Endothelial cell of umbilical vein (primary cell): Measurements from ENCODE around the gene DNAJC30. TPM values are rescaled to one million over a fixed set of nuclear protein-coding genes. Genes with fewer than 3 reads are reported as not detected.

Source experiments
- BruUV-seq: library from RNA; stranded (reverse); fragments of 400-500 nt; replicated peaks from 2 replicates; lab custom pipeline; 2021; lab: Mats Ljungman, UMichigan
- CTCF ChIA-PET: fragments of 300-600, 350-600 bp; sonication (Branson Sonifier 250); formaldehyde crosslinking; loops from one replicate; lab custom pipeline; 2021; ENCODE audit warnings: antibody characterized with exemption, inconsistent platforms; lab: Charles Lee
- POLR2A ChIA-PET: fragments of 300-600, 350-600 bp; sonication (Branson Sonifier 250); formaldehyde crosslinking; loops from one replicate; lab custom pipeline; 2021; ENCODE audit warnings: antibody characterized with exemption, inconsistent platforms; lab: Charles Lee
- DNase-seq: peaks from one replicate; pipeline ENCODE4 v3.0.0-alpha.2; 2011; ENCODE audit warnings: low read depth, low spot score
- FAIRE-seq: peaks from 2 replicates; lab custom pipeline; 2011; peaks lifted over from hg19 to GRCh38; lab: Jason Lieb, UNC
- H2AFZ ChIP-seq: 2 replicates; pipeline ENCODE4 v1.6.0; 2012; ENCODE audit warnings: low read depth, low read length, control low read depth, inconsistent platforms
- H3K27ac ChIP-seq: 2 replicates; pipeline ENCODE4 v1.5.1; 2011; ENCODE audit warnings: low read depth, mild to moderate bottlenecking, control low read depth, low read length, moderate library complexity; ENCODE audit not compliant: insufficient read depth
- H3K27me3 ChIP-seq, 2 experiments: 2 replicates each; pipeline versions ENCODE4 v1.6.0 to v1.6.1; 2011; ENCODE audit warnings: low read length in 2 of 2, mixed read lengths in 1 of 2; ENCODE audit not compliant: control insufficient read depth in 2 of 2, insufficient read depth in 2 of 2
- H3K36me3 ChIP-seq, 2 experiments: 2 replicates in 1 of 2; 3 replicates in 1 of 2; pipeline ENCODE4 v1.5.1; 2011; ENCODE audit warnings: low read length in 2 of 2, mild to moderate bottlenecking in 1 of 2, moderate library complexity in 1 of 2; ENCODE audit not compliant: control insufficient read depth in 2 of 2, insufficient read depth in 2 of 2; ENCODE audit errors: extremely low read depth in 1 of 2
- H3K4me1 ChIP-seq: 3 replicates; pipeline ENCODE4 v1.5.1; 2011; ENCODE audit warnings: mild to moderate bottlenecking, low read length; ENCODE audit not compliant: control insufficient read depth, insufficient read depth; ENCODE audit errors: extremely low read depth
- H3K4me2 ChIP-seq: 2 replicates; pipeline ENCODE4 v1.6.1; 2011; ENCODE audit warnings: low read length, control low read depth, mixed read lengths; ENCODE audit not compliant: insufficient read depth
- H3K4me3 ChIP-seq, 3 experiments: fragments of 200-600 bp in 1 of 3; sonication (generic), shearing (Covaris generic) in 1 of 3; replicated peaks in 1 of 3; 2 replicates each; pipeline ENCODE4 v1.5.1; 2011 to 2016; ENCODE audit warnings: control low read depth in 3 of 3, low read length in 3 of 3, mild to moderate bottlenecking in 2 of 3, inconsistent platforms in 1 of 3, low read depth in 1 of 3, moderate library complexity in 1 of 3; ENCODE audit not compliant: insufficient read depth in 1 of 3
- H3K79me2 ChIP-seq: 2 replicates; pipeline ENCODE4 v1.6.0; 2012; ENCODE audit warnings: low read length, inconsistent platforms; ENCODE audit not compliant: control insufficient read depth, insufficient read depth
- H3K9ac ChIP-seq: replicated peaks from 2 replicates; pipeline ENCODE3; 2011; ENCODE audit warnings: low read length, control low read depth; ENCODE audit not compliant: insufficient read depth; ENCODE audit errors: extremely low read depth
- H3K9me1 ChIP-seq: replicated peaks from 3 replicates; pipeline ENCODE4 v1.6.0; 2011; ENCODE audit warnings: mild to moderate bottlenecking, low read length; ENCODE audit not compliant: control insufficient read depth, insufficient read depth; ENCODE audit errors: extremely low read depth
- H3K9me3 ChIP-seq: replicated peaks from 2 replicates; pipeline ENCODE4 v1.5.1; 2012; ENCODE audit warnings: low read length, inconsistent platforms; ENCODE audit not compliant: control insufficient read depth, insufficient read depth
- H4K20me1 ChIP-seq: replicated peaks from 2 replicates; pipeline ENCODE3; 2011; ENCODE audit warnings: mild to moderate bottlenecking, low read length; ENCODE audit not compliant: control insufficient read depth, insufficient read depth; ENCODE audit errors: extremely low read depth
- EZH2 ChIP-seq: IDR thresholded peaks from 2 replicates; pipeline ENCODE4 v1.6.1; 2012; ENCODE audit warnings: borderline replicate concordance, low read depth, mild to moderate bottlenecking, moderate library complexity, low read length, inconsistent platforms; ENCODE audit not compliant: severe bottlenecking
- FOS ChIP-seq: IDR thresholded peaks from 2 replicates; pipeline ENCODE4 v1.6.1; 2011; ENCODE audit warnings: mild to moderate bottlenecking, low read length, moderate library complexity, borderline replicate concordance; ENCODE audit not compliant: insufficient read depth
- GATA2 ChIP-seq: IDR thresholded peaks from 2 replicates; pipeline ENCODE4 v1.7.0; 2011; ENCODE audit warnings: low read depth, mild to moderate bottlenecking, moderate library complexity, mixed read lengths, low read length; ENCODE audit not compliant: insufficient read length, insufficient read depth
- JUN ChIP-seq: IDR thresholded peaks from 2 replicates; pipeline ENCODE4 v1.6.1; 2011; ENCODE audit warnings: borderline replicate concordance, low read depth; ENCODE audit not compliant: insufficient read length, insufficient read depth
- MYC ChIP-seq: IDR thresholded peaks from one replicate; pipeline ENCODE4 v1.6.1; 2011; ENCODE audit warnings: mild to moderate bottlenecking, low read depth, low read length
- POLR2A ChIP-seq: IDR thresholded peaks from 2 replicates; pipeline ENCODE4 v1.6.1; 2012; ENCODE audit warnings: low read depth, mild to moderate bottlenecking, control low read depth, low read length
- POLR2AphosphoS5 ChIP-seq: IDR thresholded peaks from 2 replicates; pipeline ENCODE4 v1.6.1; 2012; ENCODE audit warnings: low read depth, mild to moderate bottlenecking, control low read depth, low read length, moderate library complexity; ENCODE audit not compliant: insufficient read depth
- dilution Hi-C: fragments of 300-500 bp; cut with MboI; formaldehyde crosslinking; loops from one replicate; pipeline ENCODE4 v1.15.0; 2019; ENCODE audit warnings: low sequenced_read_pairs; ENCODE audit not compliant: extremely low pct_ligation_motif_present
- intact Hi-C: fragments of 100-400 bp; cut with micrococcal nuclease; formaldehyde crosslinking; loops from one replicate; pipeline ENCODE4 v1.10.0; 2022
- polyA plus RNA-seq, 4 experiments: library from polyadenylated mRNA; depleted of rRNA in 3 of 4; stranded (reverse) in 3 of 4; unstranded in 1 of 4; fragments of >200 nt; gene quantifications; 2 replicates each; pipeline versions ENCODE4 v1.2.1 to v1.2.3, GENCODE V29; 2011 to 2012; ENCODE audit warnings: missing spikeins in 1 of 4
- total RNA-seq: library from RNA; stranded (reverse); gene quantifications from 2 replicates; pipeline ENCODE4 v1.2.3, GENCODE V29; 2021
- TF ChIP-seq, protein P1 (sequence below): IDR thresholded peaks from 2 replicates; pipeline ENCODE4 v1.6.1; 2011; ENCODE audit not compliant: insufficient read depth, insufficient read length
- TF ChIP-seq, protein P2 (sequence below), 2 donors: IDR thresholded peaks; 1 replicate in 1 of 2; 2 replicates in 1 of 2; pipeline ENCODE4 v1.5.1; 2011; ENCODE audit warnings: low read length in 2 of 2, mild to moderate bottlenecking in 2 of 2, moderate library complexity in 2 of 2, control low read depth in 1 of 2, inconsistent platforms in 1 of 2, low read depth in 1 of 2; ENCODE audit not compliant: insufficient read depth in 1 of 2; ENCODE audit errors: extremely low read depth in 1 of 2

Gene DNAJC30
- total and polyA plus RNA-seq, 2 donors (not counting 3 experiments of a cell fraction or from before 2014, with no cell fraction given) = 10.6 to 11.9 TPM

DNA sequence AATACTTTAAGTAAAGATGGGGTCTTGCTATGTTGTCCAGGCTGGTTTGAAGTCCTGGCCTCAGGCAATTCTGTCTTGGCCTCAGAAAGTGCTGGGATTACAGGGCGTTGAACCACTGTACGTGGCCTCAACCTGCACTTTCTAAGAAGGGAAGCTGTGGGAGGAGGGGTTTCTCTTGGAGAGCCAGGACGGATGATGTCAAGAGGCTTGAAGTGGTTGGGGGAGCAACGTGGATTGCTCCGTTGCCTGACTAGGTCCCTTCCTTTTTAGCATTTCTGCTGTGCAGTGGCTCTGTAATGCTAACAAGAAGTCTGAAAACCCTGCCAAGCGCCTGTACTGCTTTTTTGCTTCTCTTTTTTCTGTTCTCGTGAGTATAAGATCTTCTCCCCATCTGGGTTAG, 7.4 kb upstream of the DNAJC30 start:
- peaks cover 6 to 43% of the 10 kb centered on the region in 2 experiments for H3K36me3 ChIP-seq
- CTCF ChIA-PET = interaction anchor here (2.8 kb wide), 1 partner anchor 11 kb away, joined by 15 read pairs; no protein-coding TSS in a partner anchor
- dilution Hi-C loops (no loop called here), intact Hi-C loops (no loop called here)
- no peaks in the 10 kb centered on the region for H3K4me1 ChIP-seq
- no peaks in the 10 kb centered on the region for H3K27me3 ChIP-seq
- H2AFZ ChIP-seq = no peak overlapping the region
- FAIRE-seq (no peak), DNase-seq (no peak)
- H3K9me3 ChIP-seq = no peaks in the 10 kb centered on the region
- H3K79me2 ChIP-seq = peaks cover 13% of the 10 kb centered on the region
- no peak overlapping the region for H3K4me2 ChIP-seq
- H3K4me3 ChIP-seq = no peak overlapping the region
- POLR2A ChIA-PET = interaction anchor here (0.6 kb wide), 1 partner anchor 96 kb away, joined by 5 read pairs; no protein-coding TSS in a partner anchor
- BruUV-seq = no TSS peak
- H3K9ac ChIP-seq = no peak overlapping the region
- H3K9me1 ChIP-seq = no peaks in the 10 kb centered on the region
- TF ChIP-seq EZH2 (no peak), POLR2A (no peak), POLR2AphosphoS5 (no peak), MYC (no peak), GATA2 (no peak), FOS (no peak), JUN (no peak)
- TF ChIP-seq, protein P1, sequence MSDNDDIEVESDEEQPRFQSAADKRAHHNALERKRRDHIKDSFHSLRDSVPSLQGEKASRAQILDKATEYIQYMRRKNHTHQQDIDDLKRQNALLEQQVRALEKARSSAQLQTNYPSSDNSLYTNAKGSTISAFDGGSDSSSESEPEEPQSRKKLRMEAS = no peak
- TF ChIP-seq, protein P2, sequence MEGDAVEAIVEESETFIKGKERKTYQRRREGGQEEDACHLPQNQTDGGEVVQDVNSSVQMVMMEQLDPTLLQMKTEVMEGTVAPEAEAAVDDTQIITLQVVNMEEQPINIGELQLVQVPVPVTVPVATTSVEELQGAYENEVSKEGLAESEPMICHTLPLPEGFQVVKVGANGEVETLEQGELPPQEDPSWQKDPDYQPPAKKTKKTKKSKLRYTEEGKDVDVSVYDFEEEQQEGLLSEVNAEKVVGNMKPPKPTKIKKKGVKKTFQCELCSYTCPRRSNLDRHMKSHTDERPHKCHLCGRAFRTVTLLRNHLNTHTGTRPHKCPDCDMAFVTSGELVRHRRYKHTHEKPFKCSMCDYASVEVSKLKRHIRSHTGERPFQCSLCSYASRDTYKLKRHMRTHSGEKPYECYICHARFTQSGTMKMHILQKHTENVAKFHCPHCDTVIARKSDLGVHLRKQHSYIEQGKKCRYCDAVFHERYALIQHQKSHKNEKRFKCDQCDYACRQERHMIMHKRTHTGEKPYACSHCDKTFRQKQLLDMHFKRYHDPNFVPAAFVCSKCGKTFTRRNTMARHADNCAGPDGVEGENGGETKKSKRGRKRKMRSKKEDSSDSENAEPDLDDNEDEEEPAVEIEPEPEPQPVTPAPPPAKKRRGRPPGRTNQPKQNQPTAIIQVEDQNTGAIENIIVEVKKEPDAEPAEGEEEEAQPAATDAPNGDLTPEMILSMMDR (IDR thresholded peaks at IDR 0.05; ENCODE audit: extremely low read depth in 1 of 2, insufficient read depth in 1 of 2, low read depth in 1 of 2, low read length in 2 of 2) = no peak
- no peaks in the 10 kb centered on the region for H4K20me1 ChIP-seq
- H3K27ac ChIP-seq = no peak overlapping the region
